Epidermal melanocyte (primary cell): ENCODE data around the gene ATRNL1.
"Not testable (repeated sequence)": the region's sequence is repeated elsewhere in the genome, so short reads cannot be mapped to it uniquely, and the experiment has no call there.

Source experiments
- DNase-seq: peaks from one replicate; pipeline ENCODE4 v3.0.0; 2011; ENCODE audit warnings: low spot score; ENCODE audit not compliant: insufficient read length

ATRNL1 gene

DNA sequence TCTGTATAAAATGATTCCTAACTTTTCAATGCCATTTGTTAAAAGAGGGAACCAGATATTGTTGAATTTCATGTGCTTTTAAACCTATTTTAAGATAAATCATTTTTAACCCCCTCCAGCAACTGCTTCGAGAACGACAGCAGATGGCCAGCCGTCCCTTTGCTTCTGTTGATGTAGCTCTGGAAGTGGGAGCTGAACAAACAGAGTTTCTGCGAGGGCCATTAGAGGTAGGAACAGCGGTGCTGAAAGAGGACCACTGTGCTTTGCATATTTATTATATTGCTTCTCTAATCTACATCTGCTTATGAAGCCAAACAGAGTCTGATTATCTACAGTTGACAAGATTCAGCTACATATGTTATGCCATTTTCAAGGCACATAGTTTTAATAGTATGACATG, 634.0 kb downstream of the ATRNL1 start:
- no peak for DNase-seq

DNA sequence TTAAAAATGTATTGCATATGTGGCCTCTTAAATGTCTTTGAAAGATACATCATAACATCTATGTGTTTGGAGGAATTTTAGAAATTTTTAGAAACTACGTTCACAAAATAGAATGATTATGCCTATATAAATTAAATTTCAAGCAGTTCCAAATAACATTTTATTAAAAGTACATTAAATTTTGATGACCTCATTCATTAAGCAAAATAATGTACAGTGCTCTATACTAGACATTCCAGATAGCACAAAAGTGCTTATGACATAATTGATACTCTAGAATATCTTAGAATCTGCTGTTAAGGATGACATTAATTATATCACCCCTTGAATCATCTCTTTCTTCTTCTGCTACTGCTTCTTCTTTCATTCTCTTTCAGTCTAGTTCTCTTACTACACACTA, 650.9 kb downstream of the ATRNL1 start:
- no peak for DNase-seq

DNA sequence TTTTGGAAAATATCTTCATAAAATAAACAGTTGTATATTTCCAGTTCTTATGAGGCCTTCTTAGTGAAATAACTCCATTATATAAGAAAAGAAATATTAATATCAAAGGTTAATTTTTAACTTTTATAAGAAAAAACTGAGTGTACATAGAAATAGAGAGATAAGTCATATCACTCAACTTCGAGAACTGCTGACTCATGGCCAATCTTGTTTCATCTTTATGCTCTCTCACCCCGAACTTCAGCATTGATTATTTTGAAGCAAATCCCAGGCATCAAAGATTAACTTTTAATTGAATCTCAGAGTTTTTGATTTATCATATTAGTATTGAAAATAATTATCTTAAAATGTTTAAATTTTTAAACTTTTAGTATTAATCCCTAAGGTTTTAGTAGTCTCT, 652.8 kb downstream of the ATRNL1 start:
- no peak for DNase-seq

DNA sequence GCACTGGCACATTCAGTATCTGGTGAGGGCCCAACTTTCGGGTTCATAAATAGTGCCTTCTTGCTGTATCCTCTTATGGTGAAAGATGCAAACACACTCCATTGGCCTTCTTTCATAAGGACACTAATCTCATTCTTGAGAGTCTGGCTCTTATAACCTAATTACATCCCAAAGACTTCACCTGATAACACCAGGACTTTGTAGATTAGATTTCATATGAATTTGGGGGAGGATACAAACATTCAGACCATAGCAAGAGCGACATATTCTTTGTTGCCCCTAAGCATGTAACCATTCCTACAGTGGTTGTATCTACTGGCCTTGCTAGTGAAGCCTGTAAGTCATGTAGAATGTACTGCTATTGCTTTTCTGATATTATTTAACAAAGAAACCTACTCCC, 654.6 kb downstream of the ATRNL1 start:
- no peak for DNase-seq

DNA sequence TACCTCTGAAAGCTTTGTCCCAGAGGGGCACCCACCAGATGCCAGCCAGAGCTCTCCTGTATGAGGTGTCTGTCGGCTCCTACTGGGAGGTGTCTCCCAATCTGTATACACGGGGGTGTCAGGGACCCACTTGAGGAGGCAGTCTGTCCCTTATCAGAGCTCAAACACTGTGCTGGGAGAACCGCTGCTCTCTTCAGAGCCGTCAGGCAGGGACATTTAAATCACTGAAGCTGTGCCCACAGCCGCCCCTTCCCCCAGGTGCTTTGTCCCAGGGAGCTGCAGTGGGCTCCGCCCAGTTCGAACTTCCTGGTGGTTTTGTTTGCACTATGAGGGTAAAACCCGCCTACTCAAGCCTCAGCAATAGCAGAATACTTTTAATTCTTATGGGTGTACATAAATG, 665.3 kb downstream of the ATRNL1 start:
- DNase-seq = not testable (repeated sequence)

DNA sequence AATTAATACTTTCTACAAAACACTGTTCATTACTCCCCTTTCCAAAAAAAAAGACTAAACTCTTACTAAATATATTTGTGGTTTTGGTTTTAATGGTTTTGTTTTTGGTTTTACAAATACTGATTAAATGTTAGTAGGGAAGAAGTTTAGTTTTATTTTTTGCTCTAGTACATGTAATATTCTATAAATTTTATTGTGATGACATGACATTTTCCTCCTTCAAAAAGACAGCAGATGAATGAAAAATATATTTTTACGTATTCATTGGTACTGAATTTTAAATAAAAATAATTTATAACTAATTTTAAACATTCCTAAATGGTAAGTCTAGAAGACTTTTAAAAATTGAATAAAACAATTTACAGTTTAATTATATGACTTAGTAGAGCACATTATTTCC, 667.0 kb downstream of the ATRNL1 start:
- DNase-seq = no peak

DNA sequence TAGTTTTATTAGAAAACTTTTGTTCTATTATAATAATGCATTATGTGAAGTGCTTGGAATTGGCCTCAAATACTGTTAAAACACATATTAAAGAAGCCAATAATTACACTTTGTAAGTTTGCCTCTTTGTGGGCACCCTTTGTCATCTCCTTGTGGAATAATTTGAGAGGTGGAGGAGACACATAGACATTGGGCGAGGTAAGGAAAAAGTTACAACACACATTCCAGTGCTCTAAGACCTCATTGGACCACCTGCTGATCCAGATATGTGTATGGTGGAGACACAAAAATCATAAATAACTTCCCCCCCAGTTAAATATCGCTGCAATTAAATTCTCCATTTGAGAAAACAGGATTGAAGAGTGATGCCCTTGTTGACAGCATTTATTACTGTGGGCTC, 668.0 kb downstream of the ATRNL1 start:
- DNase-seq = no peak

DNA sequence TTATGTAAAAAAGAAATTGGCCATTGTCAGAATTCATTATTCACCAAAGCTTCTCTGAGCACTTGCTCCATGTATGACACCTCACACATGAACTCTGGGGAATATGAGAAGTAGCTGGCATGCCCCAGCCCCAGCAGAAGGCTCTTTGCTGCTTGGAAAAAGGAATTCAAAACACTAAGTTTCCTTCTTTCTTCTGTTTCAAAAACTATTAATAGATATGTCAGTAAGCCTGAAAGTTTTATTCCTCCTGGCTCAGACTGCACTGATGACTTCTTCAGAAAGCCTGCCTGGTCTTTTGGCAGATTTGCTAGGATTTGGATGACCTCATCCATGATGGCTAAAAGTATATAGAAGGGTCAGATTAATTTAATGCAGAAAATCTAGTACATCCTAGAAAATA, 668.9 kb downstream of the ATRNL1 start:
- no peak for DNase-seq

DNA sequence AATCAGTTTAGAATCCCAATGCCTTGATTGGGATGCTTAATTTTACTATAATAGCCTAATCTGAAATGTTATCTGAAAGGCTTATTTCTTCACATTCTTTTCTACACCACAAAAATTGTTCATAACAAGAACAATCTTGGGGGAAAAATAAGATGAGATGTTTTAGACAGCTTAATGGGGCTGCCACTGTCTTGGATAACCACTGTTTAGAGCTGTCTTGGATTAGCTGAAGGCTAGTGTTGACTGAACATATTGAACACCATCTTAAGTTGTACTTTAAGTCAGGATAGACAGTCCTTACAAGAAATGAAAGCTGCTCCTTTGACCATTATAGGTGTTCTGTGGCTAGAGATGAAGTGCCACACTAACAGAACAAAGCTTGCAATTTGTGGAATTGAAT, 678.6 kb downstream of the ATRNL1 start:
- no peak for DNase-seq

DNA sequence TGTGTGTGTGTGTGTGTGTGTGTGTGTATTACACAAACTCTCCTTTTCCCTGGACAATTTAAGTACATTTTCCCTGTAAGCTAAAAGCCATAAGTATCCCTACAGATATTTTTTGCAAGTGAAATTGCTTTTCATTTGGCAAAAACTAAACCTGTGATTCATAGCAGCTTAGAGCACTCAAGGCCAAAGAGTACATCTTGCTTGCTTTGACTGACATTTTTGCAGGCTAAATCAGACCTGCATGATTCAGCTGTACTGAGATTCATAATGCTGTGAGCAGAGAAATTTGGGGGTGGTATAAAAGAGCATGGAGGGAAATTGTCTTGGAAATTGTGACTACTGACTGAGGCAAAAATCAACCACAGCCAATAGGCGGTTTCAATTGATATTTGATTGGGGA, 679.4 kb downstream of the ATRNL1 start:
- DNase-seq = no peak

DNA sequence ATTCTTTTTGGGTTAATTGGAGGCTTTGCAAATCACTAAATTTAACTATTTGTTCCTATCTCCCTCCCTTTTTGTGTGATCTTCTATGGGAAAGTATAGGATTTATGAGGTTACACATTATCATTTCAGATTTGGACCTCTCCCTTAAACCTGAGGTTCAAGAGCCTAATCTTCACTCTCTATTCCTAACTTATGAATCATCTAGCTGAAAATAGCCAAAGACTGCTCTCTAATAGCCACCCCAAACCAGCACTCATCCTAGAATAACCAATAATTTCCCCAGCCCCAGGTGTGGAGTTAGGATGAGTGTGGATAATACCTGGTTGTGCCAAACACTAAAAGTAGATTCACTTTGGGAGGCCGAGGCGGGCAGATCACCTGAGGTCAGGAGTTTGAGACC, 680.7 kb downstream of the ATRNL1 start:
- no peak for DNase-seq

DNA sequence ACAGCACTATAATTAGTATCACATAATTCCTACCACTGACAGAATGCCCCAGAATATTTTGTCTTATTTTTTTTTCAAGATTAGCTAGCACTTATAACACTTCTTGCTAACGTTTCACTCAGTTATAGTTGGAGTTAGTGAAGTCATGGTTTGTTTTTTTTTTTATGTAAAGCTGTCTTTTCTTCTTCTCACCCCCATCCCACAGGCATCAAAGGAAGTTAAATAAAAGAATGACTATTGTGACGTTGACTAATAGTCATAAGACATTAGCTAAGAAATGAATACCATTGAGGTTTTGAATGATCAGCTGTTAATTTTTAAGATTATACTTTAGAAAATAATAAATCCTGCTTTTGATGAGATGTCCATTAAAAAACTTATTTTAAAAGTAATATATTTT, 681.6 kb downstream of the ATRNL1 start:
- DNase-seq = no peak

DNA sequence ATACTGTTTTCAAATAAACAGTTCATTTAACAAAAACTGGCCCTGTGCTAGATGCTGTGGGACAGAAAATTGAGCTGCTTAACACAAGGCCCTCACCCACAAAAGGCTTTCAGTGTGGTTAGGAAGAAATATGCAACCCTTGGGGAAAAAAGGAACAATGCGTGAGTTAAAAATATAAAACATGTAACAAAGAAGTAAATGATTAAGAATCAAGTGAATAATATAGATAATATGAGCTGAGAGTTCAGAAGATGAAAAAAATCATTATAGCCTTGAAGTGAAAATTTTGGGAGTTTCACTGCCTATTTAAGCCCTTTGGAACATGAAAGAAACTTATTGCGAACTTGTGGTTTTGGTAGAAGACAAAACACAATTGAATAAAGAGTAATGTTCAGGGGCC, 684.5 kb downstream of the ATRNL1 start:
- no peak for DNase-seq

DNA sequence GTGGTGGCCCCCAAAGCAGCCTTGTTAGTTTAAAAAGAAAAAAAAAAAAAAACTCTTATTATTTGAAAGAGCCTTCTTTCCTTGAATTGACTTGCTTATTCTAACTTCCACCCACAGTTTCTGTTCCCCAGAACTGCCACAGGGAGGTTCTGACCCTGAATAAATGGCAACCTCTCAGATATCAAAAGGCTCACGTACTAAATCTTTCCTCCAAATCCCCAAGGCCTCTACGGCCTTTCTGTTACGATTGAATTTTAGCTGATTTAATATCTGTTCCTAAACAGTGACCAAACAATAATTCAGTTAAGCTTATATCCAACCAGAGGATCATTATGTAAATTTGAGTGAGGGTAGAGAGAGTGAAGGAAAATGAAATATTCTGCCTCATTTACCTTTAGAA, 697.1 kb downstream of the ATRNL1 start:
- no peak for DNase-seq

DNA sequence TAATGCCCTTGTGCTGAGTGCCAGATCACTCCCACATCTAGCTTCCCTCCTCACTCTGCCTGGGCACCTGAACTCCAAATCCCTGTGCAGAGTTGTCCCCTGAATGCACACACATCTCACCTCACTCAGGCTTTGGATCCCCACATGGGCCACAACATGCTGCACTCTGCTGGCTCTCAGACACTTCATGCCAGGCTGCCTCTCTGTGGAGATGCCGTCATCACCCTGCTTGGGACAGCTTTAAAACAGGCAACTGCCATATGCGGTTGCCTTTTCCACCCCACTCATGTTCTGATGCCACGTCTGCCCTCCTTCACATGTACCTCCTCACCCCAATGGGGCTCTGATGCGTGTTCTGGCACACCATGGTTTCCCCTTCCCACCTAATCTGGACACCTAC, 702.8 kb downstream of the ATRNL1 start:
- no peak for DNase-seq

DNA sequence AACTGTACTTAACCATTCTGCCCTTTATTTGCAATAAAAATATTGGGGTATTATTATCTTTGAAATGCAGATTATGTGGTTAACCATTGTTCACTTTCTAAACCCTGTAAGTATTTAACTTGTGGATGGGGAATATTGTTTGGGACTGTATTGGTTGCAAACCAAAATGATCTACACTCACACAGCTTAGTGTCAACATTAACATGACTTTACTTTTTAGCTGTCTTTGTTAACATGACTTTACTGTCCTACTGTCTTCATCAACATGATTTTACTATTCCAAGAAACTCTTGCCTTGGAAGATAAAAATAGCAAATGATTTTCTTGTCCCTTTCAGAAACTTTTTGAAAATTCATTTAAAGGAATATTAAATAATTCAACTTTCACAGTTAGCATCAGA, 708.3 kb downstream of the ATRNL1 start:
- DNase-seq = no peak

DNA sequence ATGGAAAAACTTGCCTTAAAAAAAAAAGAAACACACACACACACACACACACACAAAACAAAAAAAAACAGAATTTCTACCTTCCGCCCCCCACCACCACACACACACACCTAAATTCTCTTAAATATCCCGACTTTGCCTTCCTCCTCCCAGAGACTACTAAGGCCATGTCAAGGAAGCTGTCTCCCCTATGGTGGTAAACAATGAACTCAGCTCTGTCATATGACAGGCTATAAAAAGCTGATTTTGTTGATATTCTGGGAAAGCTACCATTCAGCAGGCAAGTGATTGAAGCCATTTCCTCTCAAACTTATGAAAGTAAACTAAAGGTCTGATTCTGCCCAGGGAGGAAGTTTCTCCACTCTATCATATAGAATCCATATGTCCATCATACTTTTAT, 708.8 kb downstream of the ATRNL1 start:
- DNase-seq = no peak

DNA sequence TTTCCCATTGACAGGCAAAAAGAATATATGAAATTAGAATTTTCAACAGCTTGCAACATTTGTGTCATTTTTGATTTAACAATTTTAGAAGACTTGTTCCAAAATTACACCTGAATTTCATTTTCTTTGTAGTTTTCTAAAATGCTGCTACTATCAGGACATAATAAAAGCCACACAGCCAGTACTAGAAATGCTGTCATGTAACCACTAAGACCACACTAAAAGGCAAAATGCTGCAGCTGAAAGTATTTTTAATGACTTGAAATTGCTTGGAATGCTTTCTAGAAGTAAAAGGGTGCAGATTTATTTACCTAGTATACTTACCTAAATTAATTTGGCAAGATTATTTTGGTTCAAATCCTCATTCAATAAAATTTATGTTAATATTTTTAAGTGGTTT, 709.7 kb downstream of the ATRNL1 start:
- no peak for DNase-seq

DNA sequence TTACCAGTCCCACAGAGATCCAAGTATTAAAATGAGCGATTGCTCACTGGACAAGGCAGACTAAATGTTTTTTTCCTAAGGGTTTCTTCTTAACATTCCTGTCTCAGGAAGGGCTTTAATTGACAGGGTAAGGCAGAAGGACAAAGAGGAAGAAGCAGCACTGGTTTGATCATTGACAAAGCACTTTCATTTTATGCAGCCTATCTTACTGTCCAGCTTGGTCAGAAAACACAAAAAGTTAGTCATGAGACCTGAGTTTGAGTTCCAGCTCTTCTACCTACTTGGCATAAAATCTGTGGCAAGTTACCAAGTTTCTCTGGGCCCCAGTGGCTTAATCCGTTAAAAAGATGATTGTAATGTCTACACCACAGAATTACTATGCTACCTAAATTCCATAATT, 721.4 kb downstream of the ATRNL1 start:
- DNase-seq = no peak

DNA sequence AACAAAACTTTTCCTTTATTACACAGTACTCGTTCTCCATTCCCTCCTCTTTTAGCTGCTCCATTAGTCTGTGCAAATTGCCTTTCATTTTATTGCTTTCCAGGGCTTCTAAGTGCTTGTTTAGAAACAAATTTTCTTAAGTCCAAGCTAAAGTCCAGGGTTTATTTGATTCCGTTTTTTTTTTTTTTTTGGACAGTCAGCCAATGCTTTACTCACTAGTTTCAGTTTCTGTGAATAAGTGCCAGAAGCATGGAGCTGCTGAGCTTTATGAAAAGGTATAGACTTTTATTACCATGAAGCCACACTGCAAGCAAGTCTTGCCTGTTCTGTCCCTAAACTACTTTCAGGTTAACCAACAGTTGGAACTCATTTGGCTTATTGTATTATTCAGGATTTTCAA, 724.8 kb downstream of the ATRNL1 start:
- DNase-seq = no peak

DNA sequence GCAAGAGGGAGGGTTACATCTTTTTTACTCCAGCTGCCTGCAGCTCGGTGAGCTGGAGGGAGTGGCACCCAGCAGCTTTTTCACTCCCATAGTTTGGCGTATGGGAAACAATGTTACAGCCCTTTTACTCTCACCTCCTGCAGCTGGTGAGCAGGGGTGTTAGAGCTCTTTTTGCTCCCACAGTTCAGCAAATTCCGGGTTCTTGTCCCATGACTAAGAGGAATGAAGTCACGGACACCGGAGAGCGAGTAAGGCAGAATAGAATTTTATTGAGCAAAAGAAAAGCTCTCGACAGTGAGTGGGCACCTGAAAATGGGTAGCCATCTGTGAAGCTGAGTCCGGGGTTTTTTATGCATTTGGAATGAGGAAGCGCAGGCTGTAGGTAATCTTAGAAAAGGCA, 733.2 kb downstream of the ATRNL1 start:
- no peak for DNase-seq

DNA sequence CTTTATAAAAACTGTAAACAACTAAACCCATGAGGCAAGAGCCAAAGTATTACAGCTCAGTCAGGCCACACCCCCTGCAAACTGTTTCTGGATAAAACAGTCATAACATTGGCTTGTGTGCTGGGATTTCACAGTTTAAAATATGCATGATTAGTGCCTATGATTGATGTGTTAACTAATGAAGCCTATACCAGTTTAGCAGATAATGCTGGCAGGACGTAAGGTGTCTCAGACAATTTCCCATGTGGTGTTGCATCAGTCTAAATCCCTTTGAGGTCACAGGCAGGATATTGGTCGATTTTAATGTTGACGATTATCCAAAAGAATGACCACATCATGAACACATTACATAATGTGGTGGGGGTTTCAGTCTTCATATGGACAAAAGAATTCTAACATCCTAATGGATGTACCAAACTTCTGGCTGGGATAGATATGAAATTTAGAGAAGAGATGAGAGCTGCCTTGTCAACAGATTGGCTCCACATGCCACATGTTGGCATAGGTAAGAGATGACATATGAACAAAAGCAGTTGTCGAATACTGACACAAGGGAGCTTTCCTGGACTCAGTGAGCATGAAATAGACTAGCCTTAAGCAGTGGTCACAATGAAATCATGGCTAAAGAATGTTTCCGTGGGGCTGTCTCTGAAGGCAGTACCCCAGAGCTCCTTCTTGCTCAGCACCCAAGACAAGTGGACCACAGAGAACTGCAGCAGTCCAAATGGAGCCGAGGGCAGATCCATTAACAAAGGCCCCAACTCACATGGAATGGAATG, 734.3 kb downstream of the ATRNL1 start:
- no peak for DNase-seq

DNA sequence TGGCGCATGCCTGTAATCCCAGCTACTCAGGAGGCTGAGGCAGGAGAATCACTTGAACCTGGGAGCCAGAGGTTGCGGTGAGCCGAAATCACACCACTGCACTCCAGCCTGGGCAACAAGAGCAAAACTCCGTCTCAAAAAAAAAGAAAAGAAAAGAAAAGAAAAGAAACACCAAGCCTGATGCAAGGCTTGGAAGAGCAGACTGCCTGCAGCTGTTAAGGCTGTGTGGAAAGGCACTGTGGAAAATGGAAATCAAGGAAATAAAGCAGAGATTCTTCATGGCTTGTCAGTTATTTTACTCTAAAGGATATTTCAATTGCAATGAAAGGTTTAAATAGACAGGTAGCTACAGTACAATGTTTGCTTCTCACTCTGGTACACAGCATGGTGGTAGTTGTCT, 735.0 kb downstream of the ATRNL1 start:
- DNase-seq = not testable (repeated sequence)
